Lower leg skin (tissue), 3 donors: ENCODE measurements around the gene USH1G.

Source experiments
- CTCF ChIP-seq, 3 donors: fragments of 450-650 bp; IDR thresholded peaks; one replicate each; pipeline ENCODE4 v1.5.1; 2016; ENCODE audit warnings: antibody characterized with exemption in 3 of 3, mild to moderate bottlenecking in 3 of 3, moderate library complexity in 2 of 3
- POLR2A ChIP-seq, 2 donors: fragments of 450-650 bp; IDR thresholded peaks; one replicate each; pipeline ENCODE4 v1.6.1; 2016 to 2017; ENCODE audit warnings: antibody characterized with exemption in 2 of 2, mild to moderate bottlenecking in 1 of 2, moderate library complexity in 1 of 2

GRCh38 chr17:74893936-74894671 lies 29.0 kb downstream of the USH1G start:
- TF ChIP-seq POLR2A (IDR thresholded peaks at IDR 0.05) (no peak), CTCF (IDR thresholded peaks at IDR 0.05) (no peak)
